ENCODE measurements around the gene GFRA1.

GRCh38 chr10:116292493-116292892, 19.5 kb upstream of the GFRA1 start:
- TF ChIP-seq POLR2A (IDR thresholded peaks at IDR 0.05; ENCODE audit: extremely low read depth, insufficient read length), result no peak
- TF ChIP-seq CTCF (IDR thresholded peaks at IDR 0.05; ENCODE audit: low read depth, low read length), result no peak
- no peak for TF ChIP-seq MYC (IDR thresholded peaks at IDR 0.05; ENCODE audit: low read depth, low read length)
- no peak for TF ChIP-seq MAX (IDR thresholded peaks at IDR 0.05; ENCODE audit: low read depth, low read length)

All from NB4 (cell line).